Prostate gland (tissue), 2 donors: Measurements from ENCODE around the gene SUN1. TPM values are rescaled to one million over a fixed set of nuclear protein-coding genes. Genes with fewer than 3 reads are reported as not detected.
"Not testable (repeated sequence)": the region's sequence is repeated elsewhere in the genome, so short reads cannot be mapped to it uniquely, and the experiment has no call there.

ENCODE experiments used
- DNase-seq: peaks from one replicate; pipeline ENCODE4 v3.0.0-alpha.2; 2019; ENCODE audit warnings: low spot score
- H3K27ac ChIP-seq, 2 donors: fragments of 200-600 bp; sonication (generic); 2 replicates each; pipeline ENCODE4 v1.5.1; 2017 to 2019
- H3K27me3 ChIP-seq: fragments of 200-600 bp; sonication (generic); replicated peaks from 2 replicates; pipeline ENCODE4 v1.5.1; 2019; ENCODE audit not compliant: insufficient read depth
- H3K36me3 ChIP-seq, 2 donors: fragments of 200-600 bp; sonication (generic); 1 replicate in 1 of 2; 2 replicates in 1 of 2; pipeline versions ENCODE4 v1.5.1 to v1.8.1; 2017 to 2019
- H3K4me1 ChIP-seq: fragments of 200-600 bp; sonication (generic); replicated peaks from 2 replicates; pipeline ENCODE4 v1.5.1; 2019
- H3K4me3 ChIP-seq, 2 donors: fragments of 200-600 bp; sonication (generic); 2 replicates each; pipeline ENCODE4 v1.5.1; 2017 to 2019
- H3K9me3 ChIP-seq: fragments of 200-600 bp; sonication (generic); 2 replicates; pipeline ENCODE4 v1.5.1; 2017
- POLR2A ChIP-seq: fragments of 450-650 bp; IDR thresholded peaks from one replicate; pipeline ENCODE4 v1.6.1; 2016; ENCODE audit warnings: antibody characterized with exemption, mild to moderate bottlenecking
- POLR2AphosphoS5 ChIP-seq: sonication (generic); formaldehyde crosslinking; IDR thresholded peaks from one replicate; pipeline ENCODE4 v1.6.1; 2017; ENCODE audit warnings: antibody characterized with exemption
- WGBS: methylation state at CpG from one replicate; pipeline ENCODE4 v1.1.5; 2018; 5-methylcytosine and 5-hydroxymethylcytosine counted together
- intact Hi-C: fragments of 100-400 bp; cut with DNase I; formaldehyde crosslinking; loops from one replicate; pipeline ENCODE4 v1.14.2; 2022
- total RNA-seq, 2 donors: library from RNA; depleted of rRNA; stranded (reverse); fragments of >200 nt; gene quantifications; one replicate each; pipeline ENCODE4 v1.1.0, GENCODE V29; 2016
- TF ChIP-seq, protein P1 (sequence below), 4 experiments: fragments of 200-600 bp in 2 of 4; fragments of 450-650 bp in 2 of 4; sonication (generic) in 2 of 4; IDR thresholded peaks; 1 replicate in 3 of 4; 2 replicates in 1 of 4; pipeline ENCODE4 v1.5.1; 2016 to 2019; ENCODE audit warnings: antibody characterized with exemption in 4 of 4, mild to moderate bottlenecking in 2 of 4, moderate library complexity in 2 of 4

The SUN1 gene
- total RNA-seq, 2 donors from 2014 or later, result 106 to 177 TPM

DNA sequence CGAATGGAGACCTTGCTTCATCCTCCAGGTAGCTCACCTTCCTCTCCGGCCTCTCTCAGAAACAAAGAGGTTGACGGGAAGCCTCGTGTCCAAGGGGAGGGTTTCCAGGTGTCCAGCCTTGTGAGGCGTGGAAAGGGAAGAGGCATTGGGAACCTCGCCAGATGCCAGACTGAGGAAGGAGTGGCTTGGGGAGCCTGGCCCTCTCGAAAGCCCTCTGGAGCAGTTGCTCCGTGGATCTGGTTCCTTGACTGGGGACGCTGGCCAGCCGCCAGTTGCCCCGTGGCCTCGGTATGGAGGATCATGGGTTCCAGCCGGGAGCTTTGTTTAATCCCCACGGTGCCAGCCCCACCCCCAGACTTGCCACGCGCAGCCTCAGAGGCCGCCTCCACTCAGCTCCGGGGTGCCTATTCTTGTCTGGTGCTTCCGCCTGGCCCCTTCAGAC lies 30.3 kb upstream of the SUN1 start:
- Histone ChIP-seq H3K4me1 (peaks cover 4% of the 10 kb centered on the region), H3K4me3 (peak overlapping the region in 1 of 2 donors; percentile 17), H3K27ac (no peak overlapping the region), H3K27me3 (no peaks in the 10 kb centered on the region), H3K36me3 (no peaks in the 10 kb centered on the region), H3K9me3 (no peaks in the 10 kb centered on the region)
- DNase-seq, result no peak
- intact Hi-C loops, result no loop called here
- TF ChIP-seq, protein P1, sequence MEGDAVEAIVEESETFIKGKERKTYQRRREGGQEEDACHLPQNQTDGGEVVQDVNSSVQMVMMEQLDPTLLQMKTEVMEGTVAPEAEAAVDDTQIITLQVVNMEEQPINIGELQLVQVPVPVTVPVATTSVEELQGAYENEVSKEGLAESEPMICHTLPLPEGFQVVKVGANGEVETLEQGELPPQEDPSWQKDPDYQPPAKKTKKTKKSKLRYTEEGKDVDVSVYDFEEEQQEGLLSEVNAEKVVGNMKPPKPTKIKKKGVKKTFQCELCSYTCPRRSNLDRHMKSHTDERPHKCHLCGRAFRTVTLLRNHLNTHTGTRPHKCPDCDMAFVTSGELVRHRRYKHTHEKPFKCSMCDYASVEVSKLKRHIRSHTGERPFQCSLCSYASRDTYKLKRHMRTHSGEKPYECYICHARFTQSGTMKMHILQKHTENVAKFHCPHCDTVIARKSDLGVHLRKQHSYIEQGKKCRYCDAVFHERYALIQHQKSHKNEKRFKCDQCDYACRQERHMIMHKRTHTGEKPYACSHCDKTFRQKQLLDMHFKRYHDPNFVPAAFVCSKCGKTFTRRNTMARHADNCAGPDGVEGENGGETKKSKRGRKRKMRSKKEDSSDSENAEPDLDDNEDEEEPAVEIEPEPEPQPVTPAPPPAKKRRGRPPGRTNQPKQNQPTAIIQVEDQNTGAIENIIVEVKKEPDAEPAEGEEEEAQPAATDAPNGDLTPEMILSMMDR (IDR thresholded peaks at IDR 0.05), result no peak
- TF ChIP-seq POLR2AphosphoS5 (no peak), POLR2A (peak; percentile 16)
- 14% methylated on average over 17 of the region's 19 CpGs for WGBS

DNA sequence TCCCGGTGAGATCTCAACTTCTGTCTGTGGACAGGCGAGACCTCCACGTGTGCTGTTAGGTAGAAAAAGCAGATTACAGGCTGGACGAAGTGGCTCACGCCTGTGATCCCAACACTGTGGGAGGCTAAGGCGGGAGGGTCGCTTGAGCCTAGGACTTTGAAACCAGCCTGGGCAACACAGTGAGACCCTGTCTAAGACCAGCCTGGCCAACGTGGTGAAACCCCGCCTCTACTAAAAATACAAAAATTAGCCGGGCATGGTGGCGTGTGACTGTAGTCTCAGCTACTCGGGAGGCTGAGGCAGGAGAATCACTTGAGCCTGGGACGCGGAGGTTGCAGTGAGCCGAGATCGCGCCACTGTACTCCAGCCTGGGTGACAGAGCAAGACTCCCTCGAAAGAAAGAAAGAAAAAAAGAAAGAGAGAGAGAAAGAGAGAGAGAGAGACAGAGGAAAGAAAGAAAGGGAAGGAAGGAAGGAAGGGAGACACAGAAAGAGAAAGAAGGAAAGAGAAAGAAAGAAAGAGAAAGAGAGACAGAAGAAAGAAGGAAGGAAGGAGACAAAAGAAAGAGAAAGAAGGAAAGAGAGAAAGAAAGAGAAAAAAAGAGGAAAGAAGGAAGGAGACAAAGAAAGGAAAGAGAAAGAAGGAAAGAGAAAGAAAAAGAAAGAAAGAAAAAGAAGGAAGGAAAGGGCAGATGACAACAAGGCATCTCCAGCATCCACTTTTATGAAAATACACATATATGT lies 29.6 kb upstream of the SUN1 start:
- DNase-seq, result no peak
- TF ChIP-seq, protein P1 (IDR thresholded peaks at IDR 0.05), result no peak
- TF ChIP-seq POLR2AphosphoS5 (no peak), POLR2A (no peak)
- intact Hi-C loops, result no loop called here
- H3K9me3 ChIP-seq, result no peaks in the 10 kb centered on the region
- H3K4me1 ChIP-seq, result peaks cover 4% of the 10 kb centered on the region
- no peak overlapping the region for H3K27ac ChIP-seq
- WGBS, result 70% methylated on average over 18 of the region's 18 CpGs
- no peaks in the 10 kb centered on the region for H3K27me3 ChIP-seq
- no peaks in the 10 kb centered on the region for H3K36me3 ChIP-seq
- H3K4me3 ChIP-seq, result no peak overlapping the region

DNA sequence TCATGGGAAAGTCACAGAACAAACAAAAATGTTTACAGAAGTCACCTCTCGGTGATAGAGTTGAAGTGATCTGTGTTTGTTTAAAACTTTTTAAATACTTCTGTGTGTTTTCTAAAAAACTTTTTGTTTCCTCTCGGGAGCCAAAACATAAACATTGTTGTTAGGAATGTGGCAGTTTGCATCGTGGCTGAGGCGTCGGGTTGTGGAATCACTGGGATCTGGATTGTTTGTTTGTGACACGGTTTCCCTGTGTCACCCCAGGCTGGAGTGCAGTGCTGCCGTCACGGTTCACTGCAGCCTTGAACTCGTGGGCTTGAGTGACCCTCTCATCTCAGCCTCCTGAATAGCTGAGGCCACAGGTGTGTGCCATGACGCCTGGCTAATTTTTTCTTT lies 29.0 kb upstream of the SUN1 start:
- Histone ChIP-seq H3K27ac (no peak overlapping the region), H3K9me3 (no peaks in the 10 kb centered on the region), H3K27me3 (no peaks in the 10 kb centered on the region), H3K36me3 (no peaks in the 10 kb centered on the region), H3K4me3 (no peak overlapping the region), H3K4me1 (peaks cover 4% of the 10 kb centered on the region)
- 64% methylated on average over 10 of the region's 10 CpGs for WGBS
- intact Hi-C loops, result no loop called here
- DNase-seq, result no peak
- TF ChIP-seq, protein P1 (IDR thresholded peaks at IDR 0.05), result no peak
- TF ChIP-seq POLR2AphosphoS5 (no peak), POLR2A (no peak)

DNA sequence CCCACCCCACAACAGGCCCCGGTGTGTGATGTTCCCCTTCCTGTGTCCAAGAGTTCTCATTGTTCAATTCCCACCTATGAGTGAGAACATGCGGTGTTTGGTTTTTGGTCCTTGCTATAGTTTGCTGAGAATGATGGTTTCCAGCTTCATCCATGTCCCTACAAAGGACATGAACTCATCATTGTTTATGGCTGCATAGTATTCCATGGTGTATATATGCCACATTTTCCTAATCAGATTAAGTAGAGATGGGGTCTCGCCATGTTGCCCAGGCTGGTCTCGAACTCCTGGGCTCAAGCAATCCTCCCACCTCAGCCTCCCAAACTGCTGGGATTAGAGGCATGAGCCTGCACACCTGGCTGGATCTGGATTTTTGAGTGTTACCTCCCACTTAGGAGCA lies 28.5 kb upstream of the SUN1 start:
- H3K9me3 ChIP-seq, H3K27ac ChIP-seq, H3K36me3 ChIP-seq, H3K4me1 ChIP-seq, H3K4me3 ChIP-seq, H3K27me3 ChIP-seq, DNase-seq, intact Hi-C loops: not testable (repeated sequence)
- 99% methylated on average over 4 of the region's 4 CpGs for WGBS

DNA sequence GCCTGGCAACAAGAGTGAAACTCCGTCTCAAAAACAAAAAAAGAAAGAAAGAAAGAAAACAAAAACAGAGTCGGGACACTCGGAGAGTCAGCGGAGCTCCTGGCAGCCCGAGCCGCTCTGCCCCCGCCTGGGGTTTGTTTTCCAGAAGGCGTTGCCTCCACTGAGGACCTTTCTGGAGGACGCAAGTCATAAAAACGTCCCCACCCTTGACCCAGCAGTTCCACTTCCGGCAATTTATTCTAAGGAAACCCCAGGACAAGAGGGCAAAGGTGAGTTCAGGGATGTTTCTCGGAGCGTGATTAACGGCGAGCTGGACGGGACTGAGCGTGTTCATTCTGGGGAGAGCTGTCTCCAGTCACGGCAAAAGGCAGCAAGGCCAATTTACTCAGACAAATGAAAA lies 27.0 kb upstream of the SUN1 start:
- DNase-seq, result no peak
- intact Hi-C loops, result no loop called here
- no peaks in the 10 kb centered on the region for H3K9me3 ChIP-seq
- WGBS, result 67% methylated on average over 18 of the region's 18 CpGs
- H3K27me3 ChIP-seq, result no peaks in the 10 kb centered on the region
- H3K27ac ChIP-seq, result no peak overlapping the region
- H3K36me3 ChIP-seq, result no peaks in the 10 kb centered on the region
- peaks cover 4% of the 10 kb centered on the region for H3K4me1 ChIP-seq
- no peak for TF ChIP-seq POLR2A
- TF ChIP-seq, protein P1 (IDR thresholded peaks at IDR 0.05), result no peak
- TF ChIP-seq POLR2AphosphoS5, result no peak
- H3K4me3 ChIP-seq, result no peak overlapping the region
